Activated B cell treated with CpG ODN at 0.5 μM for 24 hours (primary cell): ENCODE measurements around the gene CUEDC1. TPM values are rescaled to one million over a fixed set of nuclear protein-coding genes. Genes with fewer than 3 reads are reported as not detected.
"Not testable (repeated sequence)": the region's sequence is repeated elsewhere in the genome, so short reads cannot be mapped to it uniquely, and the experiment has no call there.

ENCODE experiments used
- ATAC-seq: fragments of 200-7000 bp; cut with Tn5 transposase; one replicate; pipeline ENCODE4 v1.10.0; 2021; ENCODE audit warnings: low read depth, mild to moderate bottlenecking, moderate library complexity
- CTCF ChIA-PET: fragments of 350-600 bp; sonication (Branson Sonifier 250); formaldehyde crosslinking; loops from one replicate; lab custom pipeline; 2021; ENCODE audit warnings: antibody characterized with exemption; lab: Charles Lee
- POLR2A ChIA-PET: fragments of 350-600 bp; sonication (Branson Sonifier 250); formaldehyde crosslinking; loops from one replicate; lab custom pipeline; 2021; ENCODE audit warnings: antibody characterized with exemption; lab: Charles Lee
- DNase-seq: peaks from one replicate; pipeline ENCODE4 v3.0.0; 2022
- H3K27ac Mint-ChIP-seq: one replicate; pipeline ENCODE4 v1.8.0; 2020; ENCODE audit warnings: mixed read lengths
- H3K27me3 Mint-ChIP-seq: one replicate; pipeline ENCODE4 v1.8.0; 2021; ENCODE audit warnings: mixed read lengths
- H3K36me3 Mint-ChIP-seq: one replicate; pipeline ENCODE4 v1.8.0; 2021; ENCODE audit warnings: low read depth, mixed read lengths
- H3K4me1 Mint-ChIP-seq: one replicate; pipeline ENCODE4 v1.8.0; 2021; ENCODE audit warnings: mixed read lengths
- H3K4me3 Mint-ChIP-seq: one replicate; pipeline ENCODE4 v1.8.0; 2020; ENCODE audit warnings: mild to moderate bottlenecking, mixed read lengths
- H3K9me3 Mint-ChIP-seq: one replicate; pipeline ENCODE4 v1.8.0; 2020; ENCODE audit warnings: mixed read lengths
- intact Hi-C: fragments of 100-400 bp; cut with micrococcal nuclease; formaldehyde crosslinking; loops from one replicate; pipeline ENCODE4 v1.15.1; 2024
- total RNA-seq: library from RNA; stranded (reverse); gene quantifications from 2 replicates; pipeline ENCODE4 v1.2.3, GENCODE V29; 2022
- TF ChIP-seq, protein P1 (sequence below): fragments of 200-600 bp; IDR thresholded peaks from one replicate; pipeline ENCODE4 v1.8.0; 2022; ENCODE audit warnings: antibody characterized with exemption, mild to moderate bottlenecking

The CUEDC1 gene
- total RNA-seq, 1 donor from 2014 or later = not detected

DNA sequence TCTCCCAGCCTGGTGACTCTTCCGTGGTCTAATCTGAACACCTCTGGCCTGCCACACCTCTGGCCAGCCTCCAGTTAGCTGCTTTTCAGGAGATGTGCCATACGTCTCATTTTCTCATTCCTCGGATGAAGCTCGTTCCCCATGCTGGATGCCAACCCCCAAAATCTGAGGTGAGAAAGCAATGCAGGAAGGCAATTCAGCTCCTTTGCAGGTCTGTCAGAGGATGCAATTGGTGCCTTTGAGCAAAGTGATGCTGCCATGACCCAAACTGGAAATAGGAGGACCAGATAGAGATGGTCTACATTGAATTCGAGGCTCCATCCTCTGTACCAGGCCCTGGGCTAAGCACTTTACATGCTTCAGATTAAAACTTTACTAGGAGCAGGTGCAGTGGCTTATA lies 11.0 kb upstream of the CUEDC1 start:
- CTCF ChIA-PET = no interaction called here
- no peak for ATAC-seq
- H3K36me3 Mint-ChIP-seq = no peaks in the 10 kb centered on the region
- POLR2A ChIA-PET = no interaction called here
- DNase-seq = no peak
- H3K4me1 Mint-ChIP-seq = no peaks in the 10 kb centered on the region
- H3K4me3 Mint-ChIP-seq = no peak overlapping the region
- peaks cover 31% of the 10 kb centered on the region for H3K27me3 Mint-ChIP-seq
- intact Hi-C loops = no loop called here
- TF ChIP-seq, protein P1, sequence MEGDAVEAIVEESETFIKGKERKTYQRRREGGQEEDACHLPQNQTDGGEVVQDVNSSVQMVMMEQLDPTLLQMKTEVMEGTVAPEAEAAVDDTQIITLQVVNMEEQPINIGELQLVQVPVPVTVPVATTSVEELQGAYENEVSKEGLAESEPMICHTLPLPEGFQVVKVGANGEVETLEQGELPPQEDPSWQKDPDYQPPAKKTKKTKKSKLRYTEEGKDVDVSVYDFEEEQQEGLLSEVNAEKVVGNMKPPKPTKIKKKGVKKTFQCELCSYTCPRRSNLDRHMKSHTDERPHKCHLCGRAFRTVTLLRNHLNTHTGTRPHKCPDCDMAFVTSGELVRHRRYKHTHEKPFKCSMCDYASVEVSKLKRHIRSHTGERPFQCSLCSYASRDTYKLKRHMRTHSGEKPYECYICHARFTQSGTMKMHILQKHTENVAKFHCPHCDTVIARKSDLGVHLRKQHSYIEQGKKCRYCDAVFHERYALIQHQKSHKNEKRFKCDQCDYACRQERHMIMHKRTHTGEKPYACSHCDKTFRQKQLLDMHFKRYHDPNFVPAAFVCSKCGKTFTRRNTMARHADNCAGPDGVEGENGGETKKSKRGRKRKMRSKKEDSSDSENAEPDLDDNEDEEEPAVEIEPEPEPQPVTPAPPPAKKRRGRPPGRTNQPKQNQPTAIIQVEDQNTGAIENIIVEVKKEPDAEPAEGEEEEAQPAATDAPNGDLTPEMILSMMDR = no peak
- H3K9me3 Mint-ChIP-seq = no peaks in the 10 kb centered on the region
- no peak overlapping the region for H3K27ac Mint-ChIP-seq

DNA sequence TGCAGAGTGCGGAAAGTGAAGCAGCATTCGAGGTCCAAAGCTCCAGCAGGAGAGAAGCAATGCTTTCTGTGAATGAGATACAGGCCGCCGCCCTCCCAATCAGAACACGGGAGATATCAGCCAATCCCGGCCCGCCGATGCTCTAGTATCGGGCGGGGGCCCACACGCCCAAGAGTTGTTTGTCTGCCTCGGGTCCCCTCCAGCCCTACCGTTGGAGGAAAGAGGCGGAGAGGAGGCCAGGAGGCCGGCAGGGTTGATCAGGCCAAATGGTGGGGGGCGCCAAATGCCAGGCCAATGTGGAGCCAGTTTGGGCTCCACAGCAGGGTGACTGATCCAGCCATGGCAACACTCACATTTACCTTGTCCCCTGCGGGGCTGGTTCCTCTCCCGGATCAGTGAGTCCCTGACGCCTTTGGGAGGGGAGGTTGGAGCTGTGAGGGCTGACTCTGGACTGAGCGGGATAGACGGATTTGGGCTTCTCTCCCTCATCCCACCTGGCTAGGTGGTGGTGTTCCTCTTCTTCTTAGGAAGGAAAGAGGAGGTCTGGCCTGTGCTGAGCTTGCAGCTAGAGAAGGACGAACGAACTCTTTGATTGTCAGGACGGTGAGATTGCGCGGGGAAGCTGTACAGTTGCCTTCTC lies 10.4 kb upstream of the CUEDC1 start:
- CTCF ChIA-PET = no interaction called here
- POLR2A ChIA-PET = no interaction called here
- TF ChIP-seq, protein P1 = no peak
- H3K4me1 Mint-ChIP-seq = no peaks in the 10 kb centered on the region
- peaks cover 37% of the 10 kb centered on the region for H3K27me3 Mint-ChIP-seq
- ATAC-seq = no peak
- no peak for DNase-seq
- no peaks in the 10 kb centered on the region for H3K36me3 Mint-ChIP-seq
- no peak overlapping the region for H3K27ac Mint-ChIP-seq
- no peaks in the 10 kb centered on the region for H3K9me3 Mint-ChIP-seq
- H3K4me3 Mint-ChIP-seq = no peak overlapping the region
- intact Hi-C loops = no loop called here

DNA sequence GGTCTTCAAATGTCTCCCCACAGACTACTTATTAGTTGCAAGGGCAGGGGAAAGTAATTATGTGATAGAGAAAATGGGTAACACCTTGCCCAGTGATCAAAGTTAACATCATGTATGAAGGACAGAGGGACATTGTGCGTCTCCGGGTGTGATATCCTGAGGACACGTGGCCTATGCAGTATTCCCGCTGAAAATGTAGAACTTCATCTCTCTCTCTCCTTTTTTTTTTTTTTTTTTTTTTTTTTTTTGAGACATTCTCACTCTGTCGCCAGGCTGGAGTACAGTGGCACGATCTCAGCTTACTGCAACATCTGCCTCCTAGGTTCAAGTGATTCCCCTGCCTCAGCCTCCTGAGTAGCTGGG lies 7.9 kb upstream of the CUEDC1 start:
- Mint-ChIP-seq H3K27me3 (peaks cover 40% of the 10 kb centered on the region), H3K27ac (no peak overlapping the region), H3K9me3 (no peaks in the 10 kb centered on the region), H3K36me3 (no peaks in the 10 kb centered on the region), H3K4me3 (no peak overlapping the region), H3K4me1 (no peaks in the 10 kb centered on the region)
- ChIA-PET CTCF (no interaction called here), POLR2A (no interaction called here)
- ATAC-seq (no peak), DNase-seq (no peak)
- TF ChIP-seq, protein P1 = no peak
- intact Hi-C loops = no loop called here

DNA sequence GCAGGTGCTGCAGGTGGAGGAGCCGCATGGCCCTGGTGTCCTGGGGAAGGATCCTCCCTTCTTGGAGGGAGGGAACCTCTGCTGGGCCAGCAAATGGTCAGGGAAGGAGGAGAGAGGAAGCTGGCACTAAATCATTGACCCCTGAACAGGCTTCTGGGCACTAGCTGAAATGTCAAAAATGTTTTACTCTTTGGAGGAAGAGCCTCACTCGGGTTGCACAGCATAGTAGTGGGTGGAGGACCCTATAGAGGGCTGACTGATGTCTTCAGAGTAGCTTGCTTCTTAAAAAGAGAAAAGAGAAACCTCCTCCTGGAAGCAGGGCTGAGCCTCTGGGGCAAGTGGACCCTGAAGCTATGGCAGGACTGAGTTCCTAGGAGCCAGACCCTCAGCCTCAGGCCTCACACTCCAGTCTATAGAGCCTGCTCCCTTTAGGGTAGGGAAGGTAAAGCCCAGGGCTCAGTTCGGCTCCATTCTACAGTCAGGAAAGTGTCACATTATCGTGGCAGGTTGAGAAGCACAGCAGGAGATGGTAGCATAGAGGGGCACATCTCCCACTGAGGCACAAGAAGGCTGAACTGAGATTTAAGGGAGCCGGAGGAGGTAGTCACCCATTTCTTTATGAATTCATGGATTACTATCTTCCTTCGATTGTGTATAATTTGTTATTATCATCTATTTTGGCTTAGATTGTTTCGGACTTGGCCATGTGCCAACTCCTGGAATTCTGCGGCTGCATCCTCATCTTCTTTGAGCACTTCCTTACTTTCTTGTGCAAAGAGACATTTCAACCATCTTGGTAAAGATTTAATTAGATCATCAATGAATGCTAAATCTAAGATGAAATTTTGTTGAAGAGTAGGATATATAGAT lies 7.3 kb upstream of the CUEDC1 start:
- Mint-ChIP-seq H3K27ac (no peak overlapping the region), H3K36me3 (no peaks in the 10 kb centered on the region), H3K9me3 (no peaks in the 10 kb centered on the region), H3K27me3 (peaks cover 45% of the 10 kb centered on the region), H3K4me1 (peaks cover 3% of the 10 kb centered on the region), H3K4me3 (no peak overlapping the region)
- DNase-seq (no peak), ATAC-seq (no peak)
- intact Hi-C loops = no loop called here
- ChIA-PET POLR2A (no interaction called here), CTCF (interaction anchor here (0.9 kb wide), 1 partner anchor 70 kb away, joined by 4 read pairs; no protein-coding TSS in a partner anchor)
- TF ChIP-seq, protein P1 = no peak

DNA sequence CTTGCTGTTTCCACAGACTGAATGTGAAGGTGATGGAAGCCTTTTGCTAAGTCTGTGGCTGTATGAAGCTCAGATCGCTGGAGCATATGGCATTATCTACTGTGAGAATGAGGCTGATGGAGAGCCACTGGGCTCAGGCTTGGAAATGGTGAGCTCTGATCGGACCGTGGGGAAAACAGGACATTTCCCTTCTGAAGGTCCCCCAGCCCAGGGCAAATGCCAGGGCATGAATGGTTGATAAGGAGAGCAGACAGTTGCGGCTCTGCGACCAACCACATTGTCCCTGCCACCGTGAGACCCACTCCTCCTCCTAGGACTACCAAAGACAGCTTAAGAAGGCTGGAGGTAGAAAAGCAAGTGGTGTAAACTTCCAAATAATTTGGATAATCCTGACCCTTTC lies 4.7 kb upstream of the CUEDC1 start:
- H3K4me1 Mint-ChIP-seq = peaks cover 21% of the 10 kb centered on the region

DNA sequence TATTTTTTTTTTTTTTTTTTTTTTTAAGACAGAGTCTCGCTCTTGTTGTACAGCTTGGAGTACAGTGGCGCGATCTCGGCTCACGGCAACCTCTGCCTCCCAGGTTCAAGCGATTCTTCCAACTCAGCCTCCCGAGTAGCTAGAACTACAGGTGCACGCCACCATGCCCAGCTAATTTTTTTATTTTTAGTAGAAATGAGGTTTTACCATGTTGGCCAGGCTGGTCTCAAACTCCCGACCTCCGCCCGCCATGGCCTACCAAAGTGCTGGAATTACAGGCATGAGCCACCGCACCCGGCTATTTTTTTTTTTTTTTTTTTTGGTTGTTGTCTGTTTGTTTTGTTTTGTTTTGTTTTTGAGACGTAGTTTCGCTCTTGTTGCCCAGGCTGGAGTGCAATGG lies 3.2 kb upstream of the CUEDC1 start:
- ATAC-seq, POLR2A ChIA-PET, H3K4me3 Mint-ChIP-seq, H3K9me3 Mint-ChIP-seq, DNase-seq, H3K27ac Mint-ChIP-seq, intact Hi-C loops, H3K36me3 Mint-ChIP-seq: not testable (repeated sequence)
- Mint-ChIP-seq H3K4me1 (peaks cover 24% of the 10 kb centered on the region), H3K27me3 (peaks cover 62% of the 10 kb centered on the region)
- CTCF ChIA-PET = interaction anchor here (0.6 kb wide), 1 partner anchor 576 kb away, joined by 3 read pairs; no protein-coding TSS in a partner anchor

More for the DNA sequence above, 4.7 kb upstream of the CUEDC1 start:
- Mint-ChIP-seq H3K36me3 (no peaks in the 10 kb centered on the region), H3K9me3 (no peaks in the 10 kb centered on the region), H3K27me3 (peaks cover 58% of the 10 kb centered on the region), H3K27ac (no peak overlapping the region), H3K4me3 (no peak overlapping the region)
- TF ChIP-seq, protein P1 = no peak
- no peak for DNase-seq
- ChIA-PET POLR2A (no interaction called here), CTCF (no interaction called here)
- intact Hi-C loops = no loop called here
- no peak for ATAC-seq
